Transverse colon (tissue), 4 donors: ENCODE measurements around the gene POLR2F. TPM values are rescaled to one million over a fixed set of nuclear protein-coding genes. Genes with fewer than 3 reads are reported as not detected.
"Not testable (repeated sequence)": the region's sequence is repeated elsewhere in the genome, so short reads cannot be mapped to it uniquely, and the experiment has no call there.

Experiments used
- DNase-seq: peaks from one replicate; pipeline ENCODE4 v3.0.0-alpha.2; 2019
- H3K27ac ChIP-seq, 4 donors: fragments of 200-600 bp; sonication (generic); 2 replicates each; pipeline ENCODE4 v1.5.1; 2016 to 2018; ENCODE audit warnings: inconsistent platforms in 4 of 4
- H3K27me3 ChIP-seq: fragments of 200-600 bp; sonication (generic); 2 replicates; pipeline ENCODE4 v1.5.1; 2017; ENCODE audit warnings: inconsistent platforms
- H3K36me3 ChIP-seq, 4 donors: fragments of 200-600 bp; sonication (generic); 2 replicates each; pipeline ENCODE4 v1.5.1; 2017 to 2019; ENCODE audit warnings: inconsistent platforms in 4 of 4
- H3K4me1 ChIP-seq, 4 donors: fragments of 200-600 bp; sonication (generic); 2 replicates each; pipeline ENCODE4 v1.5.1; 2017 to 2020; ENCODE audit warnings: inconsistent platforms in 4 of 4
- H3K4me3 ChIP-seq, 4 donors: fragments of 200-600 bp; sonication (generic); 1 replicate in 1 of 4; 2 replicates in 3 of 4; pipeline versions ENCODE4 v1.5.1 to v1.6.1; 2017 to 2019; ENCODE audit warnings: inconsistent platforms in 4 of 4
- H3K9me3 ChIP-seq, 2 donors: fragments of 200-600 bp; sonication (generic); 2 replicates each; pipeline ENCODE4 v1.5.1; 2017 to 2019; ENCODE audit warnings: inconsistent platforms in 2 of 2
- CTCF ChIP-seq, 5 experiments: fragments of 200-600 bp in 3 of 5; fragments of 450-650 bp in 2 of 5; sonication (generic) in 3 of 5; IDR thresholded peaks; 1 replicate in 2 of 5; 2 replicates in 3 of 5; pipeline ENCODE4 v1.5.1; 2016 to 2017; ENCODE audit warnings: antibody characterized with exemption in 5 of 5, inconsistent platforms in 3 of 5, mild to moderate bottlenecking in 2 of 5, moderate library complexity in 1 of 5
- EP300 ChIP-seq: sonication (generic); formaldehyde crosslinking; IDR thresholded peaks from one replicate; pipeline ENCODE4 v1.6.1; 2017; ENCODE audit warnings: antibody characterized with exemption, low read depth
- POLR2A ChIP-seq: fragments of 450-650 bp; IDR thresholded peaks from one replicate; pipeline ENCODE4 v1.6.1; 2016; ENCODE audit warnings: antibody characterized with exemption, mild to moderate bottlenecking, moderate library complexity
- POLR2AphosphoS5 ChIP-seq, 3 donors: sonication (generic); formaldehyde crosslinking; IDR thresholded peaks; one replicate each; pipeline ENCODE4 v1.6.1; 2016; ENCODE audit warnings: antibody characterized with exemption in 3 of 3
- WGBS, 2 donors: methylation state at CpG; one replicate each; pipeline ENCODE4 v1.1.5; 2018; ENCODE audit warnings: low coverage in 1 of 2; 5-methylcytosine and 5-hydroxymethylcytosine counted together
- in situ Hi-C, 4 donors: fragments of 200-750 bp; cut with MboI; loops; one replicate each; pipeline versions ENCODE4 v1.15.0 to v1.15.1; 2017; ENCODE audit warnings: low sequenced_read_pairs in 3 of 4, low pct_ligation_motif_present in 1 of 4, low pct_unique_long_range_greater_than_20kb in 1 of 4
- intact Hi-C: fragments of 100-400 bp; cut with DNase I; formaldehyde crosslinking; loops from one replicate; pipeline ENCODE4 v1.15.1; 2023; ENCODE audit warnings: low total_unique reads
- total RNA-seq, 4 donors: library from RNA; depleted of rRNA; stranded (reverse); fragments of >200 nt; gene quantifications; one replicate each; pipeline ENCODE4 v1.1.0, GENCODE V29; 2016

The POLR2F gene
- total RNA-seq, 4 donors from 2014 or later: 7.6 to 65.5 (median 32.6) TPM

DNA sequence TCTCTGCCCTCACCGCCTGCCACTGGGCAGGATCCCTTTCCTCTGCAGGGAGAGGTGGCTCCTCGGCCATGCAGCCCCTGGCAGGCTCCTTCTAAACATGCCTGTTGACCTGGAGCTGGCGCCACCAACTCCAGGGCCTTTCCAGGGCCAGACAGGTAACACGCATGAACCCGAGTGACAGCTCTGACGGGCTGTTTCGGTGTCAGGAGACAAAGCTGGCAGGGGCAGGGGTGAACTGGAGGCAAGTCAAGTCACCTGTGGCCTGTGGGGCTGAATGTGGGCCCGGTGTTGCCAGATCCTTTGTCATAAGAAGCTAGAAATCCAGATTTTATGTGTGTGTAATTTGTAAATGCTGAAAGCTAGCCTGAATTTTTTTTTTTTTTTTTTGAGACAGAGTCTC, 11.4 kb upstream of the POLR2F start:
- H3K9me3 ChIP-seq: no peaks in the 10 kb centered on the region
- intact Hi-C loops (loop anchor here (5.0 kb wide), 1 partner anchor 45 kb away; no protein-coding TSS in a partner anchor), in situ Hi-C loops (no loop called here)
- no peak overlapping the region for H3K27ac ChIP-seq
- no peak for DNase-seq
- H3K4me3 ChIP-seq: no peak overlapping the region
- H3K4me1 ChIP-seq: no peaks in the 10 kb centered on the region
- peaks cover 0 to 22% (median 12%) of the 10 kb centered on the region in 4 donors for H3K36me3 ChIP-seq
- no peaks in the 10 kb centered on the region for H3K27me3 ChIP-seq
- WGBS, 2 donors: 93% methylated on average over 8 of the region's 8 CpGs; no CpG with 5 or more reads in 1 of the 2 donors
- TF ChIP-seq POLR2AphosphoS5 (IDR thresholded peaks at IDR 0.05): no peak
- TF ChIP-seq CTCF (IDR thresholded peaks at IDR 0.05): no peak
- no peak for TF ChIP-seq POLR2A
- no peak for TF ChIP-seq EP300

DNA sequence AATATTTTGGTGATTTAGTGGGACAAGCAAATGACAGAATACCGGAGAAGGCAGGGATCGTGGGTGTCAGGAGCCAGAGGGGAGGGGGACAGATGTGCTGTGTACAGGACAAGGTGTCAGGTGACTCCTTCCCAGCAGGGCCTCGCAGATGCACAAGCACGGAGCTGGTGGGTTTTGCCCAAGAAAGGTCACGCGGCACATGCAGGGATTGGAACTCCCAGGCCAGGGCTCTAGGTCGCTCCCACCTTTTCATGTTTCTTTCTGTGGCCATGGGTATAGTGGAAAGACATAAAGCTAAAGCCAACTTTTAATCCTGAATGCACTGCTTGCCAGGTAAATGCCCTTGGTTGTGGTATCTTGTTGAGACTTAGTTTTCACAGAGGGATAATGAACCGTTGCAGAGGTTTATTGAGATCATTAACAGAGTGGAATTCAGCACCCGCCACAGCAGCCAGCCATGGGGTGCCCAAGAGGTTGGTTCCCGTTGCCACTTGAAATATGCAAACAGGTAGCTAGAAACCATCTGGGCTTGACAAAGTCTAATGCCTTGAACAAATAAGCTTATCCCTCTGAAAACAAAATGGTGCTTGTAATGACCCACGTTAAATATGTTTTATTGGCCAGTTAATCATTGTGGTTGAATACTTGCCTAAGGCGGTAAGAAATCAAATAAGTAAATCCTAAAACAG, 10.2 kb upstream of the POLR2F start:
- no peaks in the 10 kb centered on the region for H3K27me3 ChIP-seq
- intact Hi-C loops (loop anchor here (5.0 kb wide), 1 partner anchor 46 kb away; no protein-coding TSS in a partner anchor), in situ Hi-C loops (no loop called here)
- H3K4me1 ChIP-seq: no peaks in the 10 kb centered on the region
- TF ChIP-seq CTCF (IDR thresholded peaks at IDR 0.05) (no peak), EP300 (no peak), POLR2AphosphoS5 (IDR thresholded peaks at IDR 0.05) (no peak), POLR2A (no peak)
- peaks cover 0 to 21% (median 9%) of the 10 kb centered on the region in 4 donors for H3K36me3 ChIP-seq
- H3K4me3 ChIP-seq: no peak overlapping the region
- no peak for DNase-seq
- 77 to 82% methylated on average over 11 to 12 of the region's 12 CpGs for WGBS, 2 donors
- no peak overlapping the region for H3K27ac ChIP-seq
- no peaks in the 10 kb centered on the region for H3K9me3 ChIP-seq

GRCh38 chr22:37943825-37944198, 9.7 kb upstream of the POLR2F start:
- no peak for DNase-seq
- 85 to 95% methylated on average over 5 to 7 of the region's 7 CpGs for WGBS, 2 donors
- H3K4me3 ChIP-seq: no peak overlapping the region
- intact Hi-C loops: loop anchor here (5.0 kb wide), 1 partner anchor 47 kb away; no protein-coding TSS in a partner anchor
- H3K36me3 ChIP-seq: peaks cover 0 to 19% (median 9%) of the 10 kb centered on the region in 4 donors
- TF ChIP-seq CTCF (IDR thresholded peaks at IDR 0.05) (no peak), EP300 (no peak), POLR2AphosphoS5 (IDR thresholded peaks at IDR 0.05) (no peak), POLR2A (no peak)
- no peaks in the 10 kb centered on the region for H3K4me1 ChIP-seq
- in situ Hi-C loops: no loop called here
- H3K27ac ChIP-seq: no peak overlapping the region
- H3K27me3 ChIP-seq: no peaks in the 10 kb centered on the region
- no peaks in the 10 kb centered on the region for H3K9me3 ChIP-seq

GRCh38 chr22:37944423-37944822, 9.1 kb upstream of the POLR2F start:
- DNase-seq, H3K27me3 ChIP-seq, H3K4me1 ChIP-seq, in situ Hi-C loops, H3K4me3 ChIP-seq, H3K27ac ChIP-seq, H3K9me3 ChIP-seq: not testable (repeated sequence)
- intact Hi-C loops: loop anchor here (5.0 kb wide), 1 partner anchor 47 kb away; no protein-coding TSS in a partner anchor
- peaks cover 0 to 16% (median 9%) of the 10 kb centered on the region in 4 donors for H3K36me3 ChIP-seq
- WGBS, 2 donors: 73 to 92% methylated on average over 6 to 11 of the region's 11 CpGs

- in situ Hi-C loops, H3K36me3 ChIP-seq, H3K9me3 ChIP-seq, DNase-seq, H3K27me3 ChIP-seq, H3K4me3 ChIP-seq, H3K4me1 ChIP-seq, H3K27ac ChIP-seq, intact Hi-C loops: not testable (repeated sequence)
- 85 to 86% methylated on average over 7 to 14 of the region's 14 CpGs for WGBS, 2 donors
Measured at GRCh38 chr22:37947142-37947795, 6.2 kb upstream of the POLR2F start.
